ENCODE data around the gene CUX1. TPM values are rescaled to one million over a fixed set of nuclear protein-coding genes. Genes with fewer than 3 reads are reported as not detected.

CUX1 gene
- total RNA-seq, 1 experiment from 2014 or later, result 53.5 TPM

DNA sequence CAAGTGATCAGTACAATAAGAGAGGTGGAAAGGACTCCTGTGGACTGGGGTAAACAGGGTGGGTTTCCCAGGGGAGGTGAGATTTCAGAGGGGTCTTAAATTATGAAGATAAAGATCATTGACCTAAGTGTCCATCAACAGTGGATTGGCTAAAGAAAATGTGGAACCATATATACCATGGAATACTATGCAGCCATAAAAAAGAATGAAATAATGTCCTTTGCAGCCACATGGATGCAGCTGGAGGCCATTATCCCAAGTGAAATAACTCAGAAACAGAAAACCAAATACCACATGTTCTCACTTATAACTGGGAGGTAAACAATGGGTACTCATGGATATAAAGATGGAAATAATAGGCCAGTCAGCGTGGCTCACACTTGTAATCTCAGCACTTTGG lies 28.9 kb upstream of the CUX1 start:
- no peak overlapping the region for H3K4ac ChIP-seq (ENCODE audit: low read depth, low read length)

More for the DNA sequence above, 28.9 kb upstream of the CUX1 start:
- Histone ChIP-seq H3K79me1 (ENCODE audit: insufficient read depth, low read depth, low read length, poor library complexity, severe bottlenecking) (no peaks in the 10 kb centered on the region), H3K56ac (ENCODE audit: insufficient read length, low read depth, low read length) (no peak overlapping the region), H3K23ac (ENCODE audit: insufficient read length, low read depth, low read length) (no peak overlapping the region), H3K4me1 (ENCODE audit: insufficient read depth, low read length) (no peaks in the 10 kb centered on the region), H2BK20ac (ENCODE audit: low read depth, low read length, poor library complexity, severe bottlenecking) (no peak overlapping the region), H2BK120ac (ENCODE audit: low read depth, low read length, poor library complexity, severe bottlenecking) (no peak overlapping the region), H4K20me1 (ENCODE audit: control insufficient read depth, insufficient read depth, insufficient read length) (no peaks in the 10 kb centered on the region), H2AK5ac (ENCODE audit: insufficient read length, low read length) (no peak overlapping the region), H3K9ac (ENCODE audit: extremely low read depth, insufficient read length, low read length) (no peak overlapping the region), H3K9me3 (ENCODE audit: control insufficient read depth, low read depth, low read length) (no peaks in the 10 kb centered on the region), H4K5ac (ENCODE audit: insufficient read length, low read depth, low read length) (no peak overlapping the region), H3K27ac (ENCODE audit: insufficient read length, low read depth, low read length) (no peak overlapping the region), H3T11ph (ENCODE audit: low read length) (no peak overlapping the region), H4K8ac (replicated peaks; ENCODE audit: insufficient read length, low read depth, low read length) (no peak overlapping the region), H3K14ac (ENCODE audit: insufficient read depth, low read length) (no peak overlapping the region), H2BK15ac (ENCODE audit: low read depth, low read length) (no peak overlapping the region), H3K18ac (ENCODE audit: insufficient read length, low read depth, low read length) (no peak overlapping the region), H3K23me2 (ENCODE audit: insufficient read length, low read depth, low read length, poor library complexity, severe bottlenecking) (no peaks in the 10 kb centered on the region), H3K4me2 (ENCODE audit: insufficient read depth, insufficient read length, low read length) (no peak overlapping the region), H4K91ac (ENCODE audit: insufficient read length, low read depth, low read length) (no peak overlapping the region), H3K27me3 (ENCODE audit: insufficient read depth, low read length) (no peaks in the 10 kb centered on the region), H3K79me2 (ENCODE audit: insufficient read depth, low read length) (no peaks in the 10 kb centered on the region), H2BK5ac (ENCODE audit: insufficient read length, low read length) (no peak overlapping the region), H2BK12ac (ENCODE audit: insufficient read length, low read depth, low read length) (no peak overlapping the region), H2AFZ (ENCODE audit: low read length) (no peak overlapping the region)
- Mint-ChIP-seq H3K9me3 (peaks cover 0 to 5% of the 10 kb centered on the region in 2 experiments; a peak in 2 of 5 replicates), H3K4me1 (0 out of 4 replicates have a peak, but pooled peaks cover 0 to 5% of the 10 kb centered on the region in 2 experiments), H3K36me3 (ENCODE audit: insufficient read depth in 1 of 3, low read depth in 3 of 3) (no peaks in the 10 kb centered on the region), H3K4me3 (no peak overlapping the region), H3K27me3 (ENCODE audit: low read depth) (peaks cover 22% of the 10 kb centered on the region), H3K27ac (no peak overlapping the region)
- TF ChIP-seq, protein P1, sequence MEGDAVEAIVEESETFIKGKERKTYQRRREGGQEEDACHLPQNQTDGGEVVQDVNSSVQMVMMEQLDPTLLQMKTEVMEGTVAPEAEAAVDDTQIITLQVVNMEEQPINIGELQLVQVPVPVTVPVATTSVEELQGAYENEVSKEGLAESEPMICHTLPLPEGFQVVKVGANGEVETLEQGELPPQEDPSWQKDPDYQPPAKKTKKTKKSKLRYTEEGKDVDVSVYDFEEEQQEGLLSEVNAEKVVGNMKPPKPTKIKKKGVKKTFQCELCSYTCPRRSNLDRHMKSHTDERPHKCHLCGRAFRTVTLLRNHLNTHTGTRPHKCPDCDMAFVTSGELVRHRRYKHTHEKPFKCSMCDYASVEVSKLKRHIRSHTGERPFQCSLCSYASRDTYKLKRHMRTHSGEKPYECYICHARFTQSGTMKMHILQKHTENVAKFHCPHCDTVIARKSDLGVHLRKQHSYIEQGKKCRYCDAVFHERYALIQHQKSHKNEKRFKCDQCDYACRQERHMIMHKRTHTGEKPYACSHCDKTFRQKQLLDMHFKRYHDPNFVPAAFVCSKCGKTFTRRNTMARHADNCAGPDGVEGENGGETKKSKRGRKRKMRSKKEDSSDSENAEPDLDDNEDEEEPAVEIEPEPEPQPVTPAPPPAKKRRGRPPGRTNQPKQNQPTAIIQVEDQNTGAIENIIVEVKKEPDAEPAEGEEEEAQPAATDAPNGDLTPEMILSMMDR (conservative IDR thresholded peaks at IDR 0.05), result no peak
- WGBS (ENCODE audit: extremely low coverage, insufficient read length, low lambda C conversion rate), result no CpG with 5 or more reads among the region's 1 CpG
- DNase-seq, result no peak

Measured in H9 (cell line).